A673 (cell line): ENCODE data around the gene PKN1.

ENCODE experiments used
- CTCF ChIP-seq: fragments of 300-800, 200-600 bp; sonication (generic); conservative IDR thresholded peaks from 2 replicates; pipeline ENCODE4 v1.5.1; 2017; ENCODE audit warnings: low read depth, mild to moderate bottlenecking, antibody characterized with exemption, low read length, moderate library complexity, mixed read lengths
- EZH2 ChIP-seq: fragments of 200-600 bp; sonication (generic); IDR thresholded peaks from 2 replicates; pipeline ENCODE4 v1.6.1; 2017; ENCODE audit warnings: borderline replicate concordance, low read depth, mild to moderate bottlenecking, mixed read lengths, antibody characterized with exemption, low read length; ENCODE audit not compliant: poor library complexity, severe bottlenecking

GRCh38 chr19:14409146-14410023 lies 23.7 kb upstream of the PKN1 start:
- TF ChIP-seq EZH2 (no peak), CTCF (no peak)
